Vagina (tissue), 2 donors: ENCODE measurements around the gene NEK11. TPM values are rescaled to one million over a fixed set of nuclear protein-coding genes. Genes with fewer than 3 reads are reported as not detected.
"Not testable (repeated sequence)": the region's sequence is repeated elsewhere in the genome, so short reads cannot be mapped to it uniquely, and the experiment has no call there.

Experiments used
- DNase-seq, 2 donors: peaks; one replicate each; pipeline ENCODE4 v3.0.0-alpha.2; 2017; ENCODE audit errors: extremely low spot score in 2 of 2
- H3K27ac ChIP-seq: fragments of 200-600 bp; sonication (generic); one replicate; pipeline ENCODE4 v1.5.1; 2019
- H3K27me3 ChIP-seq: fragments of 200-600 bp; sonication (generic); one replicate; pipeline ENCODE4 v1.5.1; 2019
- H3K36me3 ChIP-seq, 2 donors: fragments of 200-600 bp; sonication (generic); one replicate each; pipeline ENCODE4 v1.5.1; 2017 to 2019
- H3K4me1 ChIP-seq: fragments of 200-600 bp; sonication (generic); one replicate; pipeline ENCODE4 v1.5.1; 2019
- H3K4me3 ChIP-seq, 2 donors: fragments of 200-600 bp; sonication (generic); 1 replicate in 1 of 2; 2 replicates in 1 of 2; pipeline ENCODE4 v1.5.1; 2016 to 2019
- H3K9me3 ChIP-seq: fragments of 200-600 bp; sonication (generic); one replicate; pipeline ENCODE4 v1.5.1; 2019
- CTCF ChIP-seq, 3 experiments: fragments of 450-650 bp in 2 of 3; fragments of 200-600 bp in 1 of 3; sonication (generic) in 1 of 3; IDR thresholded peaks; one replicate each; pipeline ENCODE4 v1.5.1; 2017 to 2019; ENCODE audit warnings: antibody characterized with exemption in 3 of 3, mild to moderate bottlenecking in 2 of 3, moderate library complexity in 2 of 3
- POLR2A ChIP-seq, 2 donors: fragments of 450-650 bp; IDR thresholded peaks; one replicate each; pipeline ENCODE4 v1.6.1; 2017; ENCODE audit warnings: antibody characterized with exemption in 2 of 2, mild to moderate bottlenecking in 2 of 2, moderate library complexity in 2 of 2
- POLR2AphosphoS5 ChIP-seq, 2 donors: sonication (generic); formaldehyde crosslinking; IDR thresholded peaks; one replicate each; pipeline ENCODE4 v1.9.0; 2017; ENCODE audit warnings: antibody characterized with exemption in 2 of 2, mild to moderate bottlenecking in 2 of 2, low read depth in 1 of 2; ENCODE audit not compliant: insufficient read depth in 1 of 2
- intact Hi-C: fragments of 100-400 bp; cut with DNase I; formaldehyde crosslinking; loops from one replicate; pipeline ENCODE4 v1.15.1; 2023
- total RNA-seq: library from RNA; depleted of rRNA; stranded (reverse); fragments of >200 nt; gene quantifications from one replicate; pipeline ENCODE4 v1.2.3, GENCODE V29; 2016

The NEK11 gene
- total RNA-seq, 1 donor from 2014 or later, result 8.6 TPM

- Histone ChIP-seq H3K4me3 (no peak overlapping the region), H3K36me3 (no peaks in the 10 kb centered on the region), H3K27ac (no peak overlapping the region), H3K27me3 (no peaks in the 10 kb centered on the region), H3K4me1 (no peaks in the 10 kb centered on the region), H3K9me3 (no peaks in the 10 kb centered on the region)
- TF ChIP-seq POLR2A (IDR thresholded peaks at IDR 0.05) (no peak), CTCF (IDR thresholded peaks at IDR 0.05) (no peak), POLR2AphosphoS5 (IDR thresholded peaks at IDR 0.05; ENCODE audit: insufficient read depth in 1 of 2, low read depth in 1 of 2) (no peak)
- intact Hi-C loops, result no loop called here
- DNase-seq, result no peak
These were observed 298.2 kb downstream of the NEK11 start for GRCh38 chr3:131324923-131325322.

- no peaks in the 10 kb centered on the region for H3K27me3 ChIP-seq
- no peak overlapping the region for H3K4me3 ChIP-seq
- H3K4me1 ChIP-seq, result no peaks in the 10 kb centered on the region
- no peak overlapping the region for H3K27ac ChIP-seq
- DNase-seq, result no peak
- H3K9me3 ChIP-seq, result no peaks in the 10 kb centered on the region
- no peaks in the 10 kb centered on the region for H3K36me3 ChIP-seq
- TF ChIP-seq POLR2AphosphoS5 (IDR thresholded peaks at IDR 0.05; ENCODE audit: insufficient read depth in 1 of 2, low read depth in 1 of 2) (no peak), CTCF (IDR thresholded peaks at IDR 0.05) (no peak), POLR2A (IDR thresholded peaks at IDR 0.05) (no peak)
- intact Hi-C loops, result no loop called here
These were observed 299.6 kb downstream of the NEK11 start for GRCh38 chr3:131326307-131326706.

- H3K27ac ChIP-seq, result no peak overlapping the region
- H3K27me3 ChIP-seq, result no peaks in the 10 kb centered on the region
- H3K9me3 ChIP-seq, result no peaks in the 10 kb centered on the region
- H3K4me1 ChIP-seq, result no peaks in the 10 kb centered on the region
- no peak for DNase-seq
- TF ChIP-seq CTCF (IDR thresholded peaks at IDR 0.05) (no peak), POLR2A (IDR thresholded peaks at IDR 0.05) (no peak), POLR2AphosphoS5 (IDR thresholded peaks at IDR 0.05; ENCODE audit: insufficient read depth in 1 of 2, low read depth in 1 of 2) (no peak)
- H3K36me3 ChIP-seq, result no peaks in the 10 kb centered on the region
- no peak overlapping the region for H3K4me3 ChIP-seq
- intact Hi-C loops, result no loop called here
These were observed 302.0 kb downstream of the NEK11 start for GRCh38 chr3:131328721-131329120.

GRCh38 chr3:131329774-131330173, 303.1 kb downstream of the NEK11 start:
- H3K27ac ChIP-seq, result no peak overlapping the region
- no peaks in the 10 kb centered on the region for H3K36me3 ChIP-seq
- DNase-seq, result no peak
- no peaks in the 10 kb centered on the region for H3K9me3 ChIP-seq
- TF ChIP-seq POLR2A (IDR thresholded peaks at IDR 0.05) (no peak), POLR2AphosphoS5 (IDR thresholded peaks at IDR 0.05; ENCODE audit: insufficient read depth in 1 of 2, low read depth in 1 of 2) (no peak), CTCF (IDR thresholded peaks at IDR 0.05) (no peak)
- no peak overlapping the region for H3K4me3 ChIP-seq
- intact Hi-C loops, result no loop called here
- H3K27me3 ChIP-seq, result no peaks in the 10 kb centered on the region
- no peaks in the 10 kb centered on the region for H3K4me1 ChIP-seq

GRCh38 chr3:131331456-131332085, 304.9 kb downstream of the NEK11 start:
- DNase-seq, H3K4me3 ChIP-seq, H3K4me1 ChIP-seq, intact Hi-C loops, H3K36me3 ChIP-seq, H3K9me3 ChIP-seq, H3K27me3 ChIP-seq, H3K27ac ChIP-seq: not testable (repeated sequence)
